Measurements from ENCODE around the gene LILRA5. TPM values are rescaled to one million over a fixed set of nuclear protein-coding genes. Genes with fewer than 3 reads are reported as not detected.

LILRA5 gene
- not detected in 2 replicates for total RNA-seq

GRCh38 chr19:54312436-54313377 lies at the start of gene LILRA5:
Gene LILRA5, minus strand, starts transcription at chr19:54313166. Its CDS starts 147 bp downstream, at chr19:54313019.

DNA sequence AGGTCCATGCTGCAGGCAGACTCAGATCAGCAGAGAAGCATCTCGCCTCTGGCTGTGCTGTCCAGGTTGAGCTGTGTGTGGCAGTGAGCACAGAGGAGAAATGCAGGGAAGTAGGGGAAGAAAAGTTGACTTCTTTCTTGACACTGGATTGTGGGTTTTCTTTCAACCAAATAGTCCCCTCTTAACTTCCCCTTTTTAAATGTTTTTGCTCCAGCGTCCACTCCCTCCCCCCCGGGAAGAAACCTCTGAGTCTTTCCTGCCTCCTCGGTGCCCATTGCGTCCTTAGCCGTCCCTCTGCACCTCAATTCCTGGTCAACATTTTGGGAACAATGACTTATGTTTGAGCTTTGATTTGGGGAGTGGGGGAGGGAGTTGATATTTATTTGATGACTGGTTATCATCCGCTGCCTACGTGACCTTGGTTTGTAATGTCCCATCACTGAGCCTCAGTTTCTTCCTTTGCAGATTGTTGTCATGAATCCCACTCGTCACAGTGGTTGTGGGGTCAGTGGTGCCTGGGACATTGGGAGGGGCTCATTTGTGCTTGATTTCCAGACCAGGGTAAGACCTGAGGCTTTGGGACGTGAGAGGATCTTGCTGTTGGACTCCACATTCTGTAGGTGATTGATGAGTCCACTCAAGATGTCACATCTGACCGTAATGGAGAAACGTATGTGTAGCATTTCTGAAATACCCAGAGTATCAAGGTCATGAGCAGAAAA lies 31.8 kb downstream of the LILRA5 start, which contains the start of gene LILRB2:
Gene LILRB2, minus strand, starts transcription at position 104 of the 722 bp plus-strand sequence. CDS start 614 bp downstream, outside the sequence.

DNA sequence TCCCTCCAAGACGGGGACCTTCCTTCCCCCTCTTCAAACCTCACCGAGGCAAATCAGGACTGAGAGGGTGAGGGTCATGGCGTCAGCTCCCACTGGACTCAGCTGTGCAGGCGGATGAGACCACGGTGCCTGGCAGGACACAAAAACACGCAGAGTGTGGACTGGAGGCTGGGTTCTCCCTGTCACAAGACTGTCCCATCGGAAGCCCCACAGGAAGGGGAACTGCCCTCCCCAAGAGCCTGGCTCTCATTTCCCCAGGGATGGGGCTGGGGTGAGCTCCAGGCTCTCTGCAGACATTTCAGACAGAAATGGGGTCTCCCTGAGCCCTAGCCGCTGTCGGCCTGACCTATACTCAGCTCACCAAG lies 55.9 kb downstream of the LILRA5 start, which contains the start of gene LILRB5:
Gene LILRB5, minus strand, starts transcription at position 158 of the 365 bp plus-strand sequence. Its CDS starts 80 bp downstream, at position 78.

Other genes with a start within 250 kb of the LILRA5 start
- gene VSTM1, start 249.3 kb downstream of the LILRA5 start, total RNA-seq: not detected in 2 replicates
- gene TARM1, start 231.8 kb downstream of the LILRA5 start, total RNA-seq: not detected in 2 replicates
- 0.69 TPM in 1 of 2 replicates, not detected in the other for gene OSCAR, start 212.4 kb downstream of the LILRA5 start, total RNA-seq
- 5.2 and 6.7 TPM in 2 replicates for gene NDUFA3, start 210.3 kb downstream of the LILRA5 start, total RNA-seq
- 16.7 and 22.3 TPM in 2 replicates for gene TFPT, start 197.5 kb downstream of the LILRA5 start, total RNA-seq
- gene PRPF31, start 197.4 kb downstream of the LILRA5 start, total RNA-seq: 38.3 and 47.2 TPM in 2 replicates
- 29.0 and 71.3 TPM in 2 replicates for gene CNOT3, start 175.4 kb downstream of the LILRA5 start, total RNA-seq
- gene LENG1, start 153.4 kb downstream of the LILRA5 start, total RNA-seq: 2.6 and 4.3 TPM in 2 replicates
- gene TMC4, start 140.0 kb downstream of the LILRA5 start, total RNA-seq: 0.44 TPM in 1 of 2 replicates, not detected in the other
- gene MBOAT7, start 123.6 kb downstream of the LILRA5 start, total RNA-seq: 146 and 153 TPM in 2 replicates
- 114 and 134 TPM in 2 replicates for gene TSEN34, start 121.9 kb downstream of the LILRA5 start, total RNA-seq
- gene RPS9, start 112.3 kb downstream of the LILRA5 start, total RNA-seq: 2,120 and 2,256 TPM in 2 replicates
- not detected in 2 replicates for gene LILRB3, start 90.2 kb downstream of the LILRA5 start, total RNA-seq
- not detected in 2 replicates for gene LILRA6, start 70.4 kb downstream of the LILRA5 start, total RNA-seq
- not detected in 2 replicates for gene LILRB5, start 55.9 kb downstream of the LILRA5 start, total RNA-seq
- gene LILRB2, start 32.1 kb downstream of the LILRA5 start, total RNA-seq: not detected in 2 replicates
- not detected in 2 replicates for gene LILRA4, start 26.0 kb upstream of the LILRA5 start, total RNA-seq
- gene LAIR1, start 51.8 kb upstream of the LILRA5 start, total RNA-seq: not detected in 2 replicates
- not detected in 2 replicates for gene TTYH1, start 102.3 kb upstream of the LILRA5 start, total RNA-seq
- gene LENG8, start 136.0 kb upstream of the LILRA5 start, total RNA-seq: 25.3 and 30.3 TPM in 2 replicates
- 8.3 and 9.4 TPM in 2 replicates for gene LENG9, start 150.6 kb upstream of the LILRA5 start, total RNA-seq
- gene CDC42EP5, start 160.1 kb upstream of the LILRA5 start, total RNA-seq: 75.9 and 77.8 TPM in 2 replicates
- not detected in 2 replicates for gene LAIR2, start 189.7 kb upstream of the LILRA5 start, total RNA-seq